ENCODE measurements around the gene PPIE.

DNA sequence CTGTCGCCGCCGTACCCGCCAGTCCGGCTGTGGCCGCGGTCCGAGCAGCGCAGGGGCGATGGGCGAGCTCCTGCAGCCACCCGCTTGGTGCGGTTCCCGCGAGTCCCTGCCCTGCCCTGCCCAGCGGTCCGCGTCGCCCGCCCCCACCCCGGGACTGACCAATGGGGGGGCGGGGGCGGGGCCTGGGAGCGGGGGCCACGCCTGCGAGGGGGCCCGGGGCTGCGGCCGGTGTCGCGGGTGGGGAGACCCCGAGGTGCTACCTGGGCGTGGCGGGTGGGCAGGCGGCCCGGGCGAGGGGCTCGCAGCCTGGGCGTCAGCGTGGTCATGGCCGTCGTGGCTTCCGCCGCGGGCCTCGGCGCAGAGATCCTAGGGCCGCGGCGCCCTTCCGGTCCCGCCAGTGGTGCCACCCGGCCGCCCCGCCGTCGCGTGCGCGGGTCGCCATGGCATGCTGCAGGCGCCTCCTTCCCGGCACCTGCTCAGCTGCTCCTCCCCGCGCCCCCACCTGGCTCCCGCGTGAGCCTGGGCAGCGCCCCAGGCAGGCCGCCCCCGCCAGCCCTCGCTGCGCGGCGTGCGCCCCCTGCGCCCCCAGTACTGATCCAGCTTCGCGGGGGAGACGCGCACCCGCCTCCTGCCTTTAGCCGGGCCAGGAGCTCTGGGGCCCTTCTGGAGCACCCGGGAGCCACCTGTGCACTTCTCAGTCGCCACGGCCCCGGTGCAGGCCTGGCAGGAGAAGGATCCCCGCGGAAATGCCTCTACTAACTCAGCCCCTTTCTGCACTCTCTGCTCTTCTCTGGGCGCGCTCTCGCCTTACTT lies 50.3 kb downstream of the PPIE start, which contains the start of gene BMP8B:
- TF ChIP-seq CTCF (conservative IDR thresholded peaks at IDR 0.05; ENCODE audit: low read depth, low read length), result no peak
- no peak for TF ChIP-seq EZH2 (IDR thresholded peaks at IDR 0.05; ENCODE audit: borderline replicate concordance, low read depth, low read length, poor library complexity, severe bottlenecking)
